Stimulated activated CD8-positive, alpha-beta memory T cell treated with anti-CD3 and anti-CD28 coated beads, Interleukin-7, amount 100 ng/mL, for 48 hours (primary cell): Measurements from ENCODE around the gene ACTR1A.
"Not testable (repeated sequence)": the region's sequence is repeated elsewhere in the genome, so short reads cannot be mapped to it uniquely, and the experiment has no call there.

Source experiments
- DNase-seq, 2 donors: peaks; one replicate each; pipeline ENCODE4 v3.0.0-alpha.2; 2020; ENCODE audit warnings: low read depth in 1 of 2; ENCODE audit errors: extremely low read depth in 1 of 2

ACTR1A gene

DNA sequence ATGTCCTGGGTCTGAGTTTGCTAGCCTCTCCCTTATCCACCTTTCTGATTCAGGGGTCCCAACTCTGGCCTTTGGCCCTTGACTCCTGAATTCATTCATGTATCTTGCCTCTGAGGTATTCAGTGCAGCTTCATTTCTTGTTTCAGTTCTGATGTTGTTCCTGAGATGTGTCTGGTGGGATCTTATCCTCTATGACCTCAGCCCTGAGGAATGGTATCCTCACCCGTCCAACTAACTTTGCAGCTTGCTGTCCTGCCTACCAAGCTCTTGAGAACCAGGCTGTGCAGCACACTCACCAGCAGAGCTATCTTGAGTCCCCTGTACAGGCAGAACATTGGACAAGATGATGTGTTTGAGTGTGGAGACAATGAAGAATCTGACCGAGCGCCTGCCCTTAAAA lies 15.0 kb upstream of the ACTR1A start:
- DNase-seq, result no peak

DNA sequence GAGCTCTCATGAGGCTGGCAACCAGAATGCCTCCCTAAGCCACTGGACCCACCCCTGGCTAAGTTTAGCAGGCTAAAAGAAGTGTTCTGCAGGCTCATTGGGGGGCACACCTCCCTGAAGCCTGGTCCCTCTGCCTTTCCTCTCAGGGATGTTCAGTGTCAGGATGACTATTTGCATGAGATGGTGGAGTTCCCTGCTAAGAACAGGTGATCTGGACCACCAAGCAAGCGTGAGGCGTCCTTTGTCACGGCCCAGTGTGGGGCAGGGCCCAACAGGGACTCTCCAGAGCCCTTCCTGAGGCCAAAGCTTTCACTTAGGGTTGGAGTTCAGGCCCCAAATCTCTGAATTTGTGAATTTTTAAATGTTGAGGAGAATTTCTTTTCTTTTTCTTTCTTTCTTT lies 13.2 kb upstream of the ACTR1A start:
- no peak for DNase-seq

DNA sequence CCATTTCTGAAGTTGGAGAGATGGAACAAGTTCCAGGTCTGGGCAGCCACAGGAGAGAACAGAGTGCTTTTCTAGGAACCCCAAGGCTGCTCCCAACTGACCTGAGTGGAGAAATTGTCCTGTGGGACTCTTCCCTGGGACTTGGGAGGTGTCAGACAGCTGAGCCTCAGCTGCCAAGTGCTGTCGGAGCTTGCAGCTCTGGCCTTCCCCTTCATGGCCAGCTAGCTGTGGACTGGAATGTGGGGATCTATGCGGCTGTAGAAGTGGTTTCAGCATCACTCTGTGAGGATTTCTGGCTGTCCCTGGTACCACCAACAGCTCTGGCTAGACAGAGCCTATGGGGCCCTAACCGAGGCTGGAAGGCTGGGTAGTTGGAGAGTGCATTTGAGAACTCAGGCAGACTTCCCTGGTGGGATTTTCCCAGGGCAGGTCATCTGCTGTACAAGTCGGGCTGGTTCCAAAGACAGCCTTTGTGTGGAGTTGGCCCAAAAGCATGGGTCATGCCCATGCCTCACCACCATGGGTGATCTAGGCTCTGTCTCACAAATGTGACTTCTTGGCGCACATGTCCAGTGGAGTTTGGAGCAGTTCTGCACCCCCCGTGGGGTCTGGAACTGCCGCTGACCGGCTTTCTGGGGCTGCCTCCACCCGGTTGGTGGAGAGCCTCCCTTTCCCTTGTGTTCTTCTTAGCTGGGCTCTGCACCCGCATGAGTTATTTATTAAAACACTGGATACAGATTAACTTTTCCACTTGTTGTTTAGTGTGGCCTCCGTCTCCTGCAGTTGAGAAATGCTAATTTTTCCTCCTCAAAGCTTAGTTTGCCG lies 12.2 kb upstream of the ACTR1A start:
- no peak for DNase-seq

DNA sequence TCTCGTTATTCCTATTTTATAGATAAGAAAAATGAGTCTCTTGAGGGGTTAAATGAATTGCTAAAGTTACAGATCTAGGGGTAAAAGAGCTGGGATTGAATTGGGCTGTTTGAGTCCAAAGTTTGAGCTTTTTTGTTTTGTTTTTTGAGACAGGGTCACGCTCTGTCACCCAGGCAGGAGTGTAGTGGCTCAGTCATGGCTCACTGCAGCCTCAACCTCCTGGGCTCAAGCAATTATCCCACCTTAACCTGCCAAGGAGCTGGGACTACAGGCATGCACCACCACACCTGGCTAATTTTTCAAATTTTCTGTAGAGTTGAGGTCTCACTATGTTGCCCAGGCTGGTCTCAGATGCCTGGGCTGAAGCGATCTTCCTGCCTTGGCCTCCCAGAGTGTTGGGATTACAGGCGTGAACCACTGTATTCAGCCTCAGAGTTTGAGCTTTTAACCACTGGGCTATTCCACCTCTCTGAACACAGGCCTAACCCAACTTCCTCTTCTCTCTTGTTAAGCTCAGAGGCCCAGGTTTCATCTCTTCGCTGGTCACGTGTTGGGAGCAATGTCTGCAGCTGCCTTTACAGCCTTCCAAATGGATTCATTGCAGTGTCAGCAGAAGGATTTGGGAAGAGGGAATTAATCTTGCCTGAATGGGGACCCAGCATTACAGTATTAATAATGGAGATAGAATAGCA lies 9.2 kb upstream of the ACTR1A start:
- no peak for DNase-seq

DNA sequence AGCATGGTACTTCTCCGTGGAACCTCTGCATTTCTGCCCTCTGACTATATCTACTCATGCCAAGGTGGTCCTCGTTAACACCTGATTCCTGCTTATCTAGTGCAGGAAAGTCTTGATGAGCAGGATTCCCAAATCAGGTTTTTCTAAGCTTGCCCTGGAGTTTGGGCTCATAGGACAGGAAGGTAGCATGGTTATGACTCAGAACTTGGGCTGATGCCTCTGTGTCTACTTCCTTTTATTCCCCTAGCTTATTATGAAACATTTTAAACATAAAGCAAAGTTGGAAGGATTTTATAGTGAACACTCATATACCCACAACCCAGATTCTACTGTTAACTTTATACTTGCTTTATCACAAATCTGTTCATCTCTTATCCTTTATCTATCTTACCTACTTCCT lies 6.9 kb upstream of the ACTR1A start:
- no peak for DNase-seq

DNA sequence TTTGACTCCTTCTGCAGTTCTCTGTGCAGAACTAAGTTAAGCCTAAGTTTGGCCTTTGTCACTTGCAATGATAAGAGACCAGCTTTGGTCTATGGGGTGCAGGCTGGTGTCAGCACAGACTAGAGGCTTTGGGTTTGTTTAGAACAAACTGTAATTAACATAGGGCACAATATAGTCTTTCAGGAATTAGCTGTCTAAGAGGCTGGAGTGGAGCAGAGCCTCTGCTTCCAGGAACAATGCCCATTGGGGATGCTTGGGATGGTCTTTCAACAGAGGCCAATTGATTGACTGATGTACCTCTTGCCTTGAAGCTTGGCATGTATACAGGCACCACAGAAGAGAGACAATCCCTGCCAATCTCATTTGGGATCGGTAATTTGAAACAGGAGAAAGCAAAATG lies 6.0 kb upstream of the ACTR1A start:
- no peak for DNase-seq

DNA sequence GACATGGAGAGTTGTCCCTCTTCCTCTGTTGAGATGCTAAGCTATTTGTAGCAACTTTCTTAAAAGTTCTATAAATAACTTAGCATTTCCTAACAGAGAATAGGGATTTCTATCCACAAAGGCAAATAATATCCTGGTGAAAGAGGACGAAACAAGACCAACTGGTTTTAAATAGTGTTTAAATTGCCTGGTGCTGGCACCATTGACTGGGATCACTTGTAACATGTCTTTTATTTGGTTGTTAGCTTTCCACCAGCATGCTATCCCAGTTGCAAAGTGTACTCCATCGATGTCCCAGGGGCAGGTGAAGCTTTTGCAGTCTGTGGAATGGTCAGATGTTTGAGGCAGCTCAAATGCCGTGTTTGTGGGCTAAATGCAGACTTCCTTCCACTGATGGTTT lies 5.0 kb upstream of the ACTR1A start:
- DNase-seq, result no peak

DNA sequence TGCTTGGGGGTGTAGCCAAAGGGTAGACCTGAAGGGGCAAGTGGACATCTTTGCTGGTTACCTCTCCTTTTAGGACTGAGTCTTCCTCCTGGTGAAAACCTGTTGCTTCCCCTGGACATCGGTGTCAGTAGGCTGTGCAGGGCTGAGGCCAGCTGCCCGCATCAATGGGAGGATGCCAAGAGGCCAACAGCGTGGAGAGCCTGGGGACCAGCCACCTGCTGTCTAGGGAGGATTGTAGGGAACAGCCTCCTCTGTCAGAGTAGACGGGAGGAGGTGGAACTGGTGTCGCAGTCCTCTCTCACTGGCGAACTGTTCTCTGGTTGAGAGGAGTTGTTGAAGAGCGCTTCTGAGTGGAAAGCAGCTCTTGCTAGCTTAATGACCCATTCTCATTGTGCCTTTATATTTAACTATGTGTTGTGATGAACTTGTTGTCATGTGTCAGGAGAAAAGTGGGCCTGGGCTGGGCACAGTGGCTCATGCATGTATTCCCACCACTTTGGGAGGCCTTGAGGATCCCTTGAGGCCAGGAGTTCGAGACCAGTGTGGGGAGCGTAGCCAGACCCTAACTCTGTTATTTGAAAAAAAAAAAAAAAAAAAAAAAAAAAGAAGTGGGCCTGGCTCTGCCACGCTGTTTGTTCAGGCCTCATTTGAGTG lies 3.1 kb upstream of the ACTR1A start:
- DNase-seq, result no peak

DNA sequence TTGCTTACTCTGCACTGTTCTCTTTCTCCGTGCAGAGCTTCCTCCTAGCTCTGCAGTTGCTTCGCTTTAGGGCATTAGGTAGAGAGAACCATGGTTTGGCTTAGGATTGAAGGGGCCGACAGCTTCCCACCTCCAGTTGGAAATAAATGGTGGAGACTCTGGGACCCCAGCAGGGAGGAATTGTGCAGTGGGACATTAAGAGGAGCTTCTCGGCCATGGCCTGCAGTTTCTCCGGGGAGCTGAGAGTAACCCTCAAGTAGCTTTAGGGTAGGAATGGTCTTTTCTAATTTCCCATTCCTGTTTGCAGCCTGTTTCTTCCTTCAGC lies 2.4 kb upstream of the ACTR1A start:
- no peak for DNase-seq

DNA sequence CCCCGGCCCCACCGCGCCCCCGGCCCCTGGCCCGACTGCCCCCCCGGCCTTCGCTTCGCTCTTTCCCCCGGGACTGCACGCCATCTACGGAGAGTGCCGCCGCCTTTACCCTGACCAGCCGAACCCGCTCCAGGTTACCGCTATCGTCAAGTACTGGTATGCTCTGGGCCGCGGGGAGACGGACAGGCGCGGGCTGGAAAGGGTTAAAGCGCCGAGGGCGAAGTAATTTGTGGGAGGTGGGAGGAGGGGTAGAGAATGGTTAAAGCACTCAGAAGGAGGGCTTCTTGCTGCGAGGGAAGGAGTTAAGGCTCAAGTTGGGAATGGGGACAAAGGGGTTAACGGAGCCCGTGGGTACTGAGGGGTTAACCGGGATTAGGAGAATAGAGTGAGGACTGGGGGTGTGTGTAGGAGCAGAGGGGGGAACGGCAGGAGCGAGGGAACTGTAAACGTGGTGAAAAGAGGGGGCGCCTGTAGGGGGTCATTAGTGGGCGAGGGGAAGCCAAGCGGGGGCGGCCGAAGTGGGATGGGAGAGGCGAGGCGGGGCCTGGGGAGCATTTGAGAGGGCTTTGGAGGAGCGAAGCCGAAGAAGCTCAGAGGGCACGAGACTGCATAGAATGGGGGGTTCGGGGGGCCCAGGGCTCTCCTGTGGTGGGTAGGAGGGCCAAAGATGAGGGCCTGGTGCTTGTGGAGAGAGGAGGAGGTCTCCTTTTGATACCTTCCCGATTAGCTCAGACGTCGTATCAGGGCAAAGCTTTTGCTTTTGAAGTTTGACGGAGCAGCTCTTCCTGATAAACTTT lies 1.9 kb upstream of the ACTR1A start:
- no peak for DNase-seq

DNA sequence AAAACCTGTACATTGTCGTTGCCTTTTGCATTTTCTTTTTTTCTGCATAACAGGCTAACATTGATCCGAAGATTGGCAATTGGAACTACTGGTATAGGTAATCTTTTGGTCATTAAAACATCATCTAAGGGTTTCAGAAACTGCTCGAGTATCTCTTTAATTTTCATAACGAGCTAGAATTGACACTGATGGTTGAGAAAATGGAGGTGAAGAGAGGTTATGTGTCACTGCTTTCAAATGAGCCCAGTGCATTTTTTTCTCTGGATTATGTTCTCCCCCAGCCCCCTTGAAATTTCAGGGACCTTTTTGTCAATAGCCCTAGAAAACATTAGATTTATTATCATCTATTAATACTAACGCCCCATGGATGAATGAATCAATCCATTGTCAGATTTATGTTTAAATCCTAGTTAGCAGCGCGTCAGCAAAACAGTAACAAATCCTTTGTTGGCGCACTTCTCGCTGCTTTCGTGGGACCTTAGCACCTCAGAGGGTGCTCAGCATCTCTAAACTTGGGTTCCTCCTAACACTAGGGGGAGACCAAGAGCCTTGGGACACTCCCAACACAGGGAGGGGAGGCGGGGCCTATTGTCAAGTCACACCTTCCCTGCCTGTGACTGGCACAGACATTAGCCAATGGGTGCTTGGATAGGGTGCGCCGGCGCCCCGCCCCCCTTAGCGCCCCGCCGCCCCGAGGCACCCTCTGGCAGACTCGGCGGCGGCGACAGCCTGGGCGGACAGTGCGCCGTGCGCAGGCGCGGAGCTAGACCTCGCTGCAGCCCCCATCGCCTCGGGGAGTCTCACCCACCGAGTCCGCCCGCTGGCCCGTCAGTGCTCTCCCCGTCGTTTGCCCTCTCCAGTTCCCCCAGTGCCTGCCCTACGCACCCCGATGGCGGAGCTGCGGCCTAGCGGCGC lies 1.0 kb upstream of the ACTR1A start, which contains the start of gene SUFU:
Gene SUFU (plus strand): TSS at position 709 of the 915 bp plus-strand sequence. CDS start 181 bp downstream, at position 890.
- DNase-seq, result peak; percentile 97 to 98

DNA sequence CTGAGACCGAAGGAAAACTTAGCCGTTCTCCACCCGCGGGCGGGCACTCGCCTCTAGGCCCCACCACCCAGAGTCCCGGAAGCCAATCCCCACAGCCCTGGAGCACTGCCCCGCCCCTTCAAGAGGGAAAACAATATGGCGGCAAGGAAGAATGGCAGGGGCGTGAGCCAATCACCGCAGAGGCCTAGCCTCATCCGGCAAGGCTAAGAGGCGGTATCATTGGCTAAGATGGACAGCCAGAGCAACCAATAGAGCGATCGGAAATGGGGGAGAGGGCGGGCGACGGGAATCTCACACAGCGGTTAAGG lies 529 bp downstream of the ACTR1A start:
- DNase-seq, result peak; percentile 95 to 98

DNA sequence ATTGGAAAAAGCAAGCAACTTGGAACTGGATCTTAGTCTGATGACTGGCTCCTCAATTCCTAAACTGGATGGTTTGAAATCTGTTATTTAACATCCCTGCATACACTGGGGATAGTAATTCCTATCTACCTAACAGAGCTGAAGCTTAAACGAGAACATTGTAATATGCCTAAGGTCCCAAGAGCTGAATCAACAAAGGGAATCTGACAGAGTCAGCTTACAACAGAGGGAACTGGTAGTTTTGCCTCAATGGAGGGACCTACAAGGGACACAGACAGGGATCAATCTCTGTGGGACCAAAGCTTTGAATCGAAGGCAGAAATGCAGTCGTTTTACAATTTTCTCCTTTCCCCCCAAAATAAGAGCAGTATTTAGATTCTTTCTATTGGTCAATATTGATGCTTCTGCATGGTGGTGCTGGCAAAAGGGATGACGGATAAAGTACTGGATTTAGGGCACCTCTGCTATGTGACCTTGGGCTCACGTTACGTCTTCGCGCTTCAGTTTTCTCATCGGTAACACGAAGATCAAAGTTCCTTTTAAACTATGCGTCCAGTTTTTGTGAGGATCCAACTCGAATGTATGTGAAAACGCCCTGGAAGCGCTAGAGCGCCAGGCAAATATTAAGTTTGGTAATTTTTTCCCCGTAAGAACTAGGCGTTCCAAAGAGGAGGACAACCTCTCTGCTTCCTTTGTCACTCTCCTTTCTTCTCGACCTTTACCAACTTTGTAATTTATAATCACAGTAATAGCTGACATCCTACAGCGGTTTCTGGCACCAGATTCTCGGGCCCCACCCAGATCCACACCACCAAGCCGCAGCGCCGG lies 1.1 kb downstream of the ACTR1A start:
- DNase-seq, result no peak

DNA sequence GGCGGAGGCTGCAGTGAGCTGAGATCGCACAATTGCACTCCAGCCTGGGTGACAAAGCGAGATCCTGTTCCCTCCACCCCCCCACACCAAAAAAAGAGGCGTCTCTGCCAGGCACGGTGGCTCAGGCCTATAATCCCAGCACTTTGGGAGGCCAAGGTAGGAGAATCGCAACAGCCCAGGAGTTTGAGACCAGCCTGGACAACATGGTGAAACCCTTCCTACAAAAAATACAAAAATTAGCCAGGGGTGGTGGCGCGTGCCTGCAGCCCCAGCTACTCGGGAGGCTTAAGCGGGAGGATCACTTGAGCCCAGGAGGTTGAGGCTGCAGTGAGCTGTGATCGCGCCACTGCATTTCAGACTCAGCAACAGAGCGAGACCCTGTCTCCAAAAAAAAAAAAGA lies 1.8 kb downstream of the ACTR1A start:
- DNase-seq, result not testable (repeated sequence)

DNA sequence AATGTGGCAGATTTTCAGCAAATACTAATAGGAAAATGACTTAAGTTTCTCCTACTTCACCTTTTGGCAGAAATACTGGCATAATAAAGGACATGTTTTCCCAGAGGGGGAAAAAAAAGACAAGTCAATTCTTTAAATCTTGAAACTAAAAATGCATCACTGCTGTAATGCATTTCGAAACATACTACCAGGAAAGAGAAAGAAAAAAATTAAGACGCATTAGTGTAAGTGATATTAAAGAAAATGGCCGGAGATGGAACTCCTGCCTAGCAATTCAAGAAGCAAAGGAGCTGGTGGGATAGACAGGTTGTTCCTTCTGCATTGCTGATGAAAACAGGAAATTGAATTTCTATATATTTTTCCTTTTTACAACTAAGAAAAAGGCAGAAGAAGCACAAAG lies 3.2 kb downstream of the ACTR1A start:
- DNase-seq, result no peak

DNA sequence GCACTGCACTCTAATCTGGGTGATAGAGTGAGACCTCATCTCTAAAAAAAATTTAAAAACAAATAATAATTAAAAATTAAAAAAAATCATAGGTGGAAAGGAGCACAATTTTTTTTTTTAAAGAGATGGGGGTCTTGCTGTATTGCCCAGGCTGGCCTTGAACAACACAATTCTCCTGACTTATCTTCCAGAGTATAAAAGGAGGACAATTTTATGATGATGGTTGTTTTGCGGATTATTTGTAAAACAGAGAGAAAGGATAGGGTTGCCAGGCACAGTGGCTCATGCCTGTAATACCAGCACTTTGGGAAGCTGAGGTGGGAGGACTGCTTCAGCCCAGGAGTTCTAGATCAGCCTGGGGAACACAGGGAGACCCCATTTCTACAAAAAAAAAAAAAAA lies 5.0 kb downstream of the ACTR1A start:
- DNase-seq, result no peak

DNA sequence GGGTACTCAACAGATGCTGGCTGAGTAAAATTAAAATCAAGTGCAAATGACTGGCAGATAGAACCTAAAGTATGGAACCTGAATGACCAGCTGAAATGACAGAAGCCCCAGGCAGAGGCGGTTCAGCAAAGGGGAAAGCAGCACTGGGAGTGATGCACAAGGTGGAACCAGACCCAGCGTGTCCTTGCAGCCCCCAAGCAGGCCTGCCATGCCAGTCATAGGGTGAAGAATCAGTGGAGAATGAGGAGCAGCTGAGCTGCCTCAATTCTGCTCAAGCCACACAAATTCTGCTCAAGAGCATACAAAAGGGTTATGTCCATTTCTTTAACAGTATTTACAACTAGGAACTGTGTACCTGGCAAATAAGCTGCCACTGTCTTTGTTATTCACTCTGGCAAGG lies 8.7 kb downstream of the ACTR1A start:
- no peak for DNase-seq

DNA sequence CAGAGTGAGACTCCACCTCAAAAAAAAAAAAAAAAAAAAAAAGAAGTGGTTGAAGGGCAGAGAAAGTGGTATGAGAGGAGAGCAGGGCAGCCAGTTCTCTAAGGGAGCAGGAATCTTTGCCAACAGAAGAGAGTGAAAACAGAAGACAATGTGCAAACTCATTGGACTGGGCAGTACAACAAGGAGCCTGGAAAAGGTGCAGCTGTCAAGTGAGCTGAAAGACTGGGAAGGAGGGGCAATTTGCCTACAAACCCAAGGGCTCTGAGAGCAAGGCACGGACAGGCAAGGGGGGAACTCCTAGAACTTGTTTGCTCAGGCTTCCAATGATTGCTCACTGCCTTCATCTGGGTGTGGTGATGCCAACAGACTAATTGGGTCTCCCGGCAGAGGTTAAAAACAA lies 9.5 kb downstream of the ACTR1A start:
- no peak for DNase-seq

DNA sequence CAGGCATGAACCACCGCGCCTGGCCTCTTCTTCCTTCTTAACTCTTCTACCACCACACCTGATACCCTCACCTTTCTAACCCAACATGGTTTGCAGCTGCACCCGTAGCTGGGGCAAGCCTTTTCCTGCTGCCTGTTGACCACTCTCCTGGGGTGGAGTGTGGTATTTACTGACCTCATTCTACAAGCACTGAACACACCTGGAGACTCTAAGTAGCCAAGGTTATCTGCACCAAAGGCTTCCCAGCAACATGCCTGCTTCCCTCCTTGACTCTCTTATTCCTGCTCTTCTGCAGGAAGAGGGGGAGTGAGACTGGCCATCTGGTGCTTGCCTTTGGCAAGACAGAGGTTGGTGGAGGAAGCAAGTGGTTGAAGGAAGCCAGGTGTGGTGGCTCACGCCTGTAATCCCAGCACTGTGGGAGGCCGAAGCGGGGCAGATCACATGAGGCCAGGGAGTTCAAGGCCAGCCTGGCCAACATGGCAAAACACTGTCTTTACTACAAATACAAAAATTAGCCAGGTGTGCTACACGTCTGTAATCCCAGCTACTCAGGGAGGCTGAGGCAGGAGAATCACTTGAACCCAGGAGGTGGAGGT lies 10.1 kb downstream of the ACTR1A start:
- no peak for DNase-seq
